Fibroblast of mammary gland (primary cell): ENCODE data around the gene TMEM9.

ENCODE experiments used
- DNase-seq: peaks from one replicate; pipeline ENCODE4 v3.0.0-alpha.2; 2010; ENCODE audit warnings: low read depth
- H3K4me3 ChIP-seq: 2 replicates; pipeline ENCODE4 v1.5.1; 2011; ENCODE audit warnings: low read depth, mild to moderate bottlenecking, low read length, moderate library complexity; ENCODE audit not compliant: control insufficient read depth
- TF ChIP-seq, protein P1 (sequence below): conservative IDR thresholded peaks from 2 replicates; pipeline ENCODE4 v1.5.1; 2011; ENCODE audit warnings: low read depth, low read length, inconsistent platforms; ENCODE audit not compliant: control insufficient read depth, insufficient read depth

TMEM9 gene

GRCh38 chr1:201094832-201095231 is 59.4 kb downstream of the TMEM9 start:
- H3K4me3 ChIP-seq: no peak overlapping the region
- DNase-seq: no peak
- TF ChIP-seq, protein P1, sequence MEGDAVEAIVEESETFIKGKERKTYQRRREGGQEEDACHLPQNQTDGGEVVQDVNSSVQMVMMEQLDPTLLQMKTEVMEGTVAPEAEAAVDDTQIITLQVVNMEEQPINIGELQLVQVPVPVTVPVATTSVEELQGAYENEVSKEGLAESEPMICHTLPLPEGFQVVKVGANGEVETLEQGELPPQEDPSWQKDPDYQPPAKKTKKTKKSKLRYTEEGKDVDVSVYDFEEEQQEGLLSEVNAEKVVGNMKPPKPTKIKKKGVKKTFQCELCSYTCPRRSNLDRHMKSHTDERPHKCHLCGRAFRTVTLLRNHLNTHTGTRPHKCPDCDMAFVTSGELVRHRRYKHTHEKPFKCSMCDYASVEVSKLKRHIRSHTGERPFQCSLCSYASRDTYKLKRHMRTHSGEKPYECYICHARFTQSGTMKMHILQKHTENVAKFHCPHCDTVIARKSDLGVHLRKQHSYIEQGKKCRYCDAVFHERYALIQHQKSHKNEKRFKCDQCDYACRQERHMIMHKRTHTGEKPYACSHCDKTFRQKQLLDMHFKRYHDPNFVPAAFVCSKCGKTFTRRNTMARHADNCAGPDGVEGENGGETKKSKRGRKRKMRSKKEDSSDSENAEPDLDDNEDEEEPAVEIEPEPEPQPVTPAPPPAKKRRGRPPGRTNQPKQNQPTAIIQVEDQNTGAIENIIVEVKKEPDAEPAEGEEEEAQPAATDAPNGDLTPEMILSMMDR: no peak

GRCh38 chr1:201093962-201094361 is 60.3 kb downstream of the TMEM9 start:
- TF ChIP-seq, protein P1: no peak
- no peak for DNase-seq
- H3K4me3 ChIP-seq: no peak overlapping the region

DNA sequence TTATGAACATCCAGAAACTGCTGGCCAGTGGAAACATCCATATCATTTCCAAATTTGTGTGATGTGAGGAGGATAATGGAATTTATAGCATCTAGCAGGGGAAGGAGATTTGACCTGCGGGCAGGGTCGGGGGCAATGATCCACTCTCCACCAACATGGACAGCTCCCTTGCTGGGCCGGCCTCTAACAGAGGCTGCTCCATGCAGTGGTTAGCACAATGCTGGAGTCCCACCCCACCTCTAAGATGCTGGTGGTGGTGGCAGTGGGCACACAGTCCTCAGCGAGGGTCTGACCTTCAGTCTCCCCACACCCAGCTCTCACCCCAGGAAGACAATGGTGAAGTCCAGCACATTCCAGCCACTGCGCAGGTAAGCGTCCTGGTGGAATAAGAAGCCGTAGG is 60.7 kb downstream of the TMEM9 start:
- DNase-seq: no peak
- TF ChIP-seq, protein P1: no peak
- no peak overlapping the region for H3K4me3 ChIP-seq

GRCh38 chr1:201092738-201093137 is 61.5 kb downstream of the TMEM9 start:
- H3K4me3 ChIP-seq: no peak overlapping the region
- DNase-seq: no peak

GRCh38 chr1:201091256-201091655 is 63.0 kb downstream of the TMEM9 start:
- no peak for DNase-seq
- TF ChIP-seq, protein P1: no peak

More at GRCh38 chr1:201092738-201093137, 61.5 kb downstream of the TMEM9 start:
- TF ChIP-seq, protein P1: no peak

DNA sequence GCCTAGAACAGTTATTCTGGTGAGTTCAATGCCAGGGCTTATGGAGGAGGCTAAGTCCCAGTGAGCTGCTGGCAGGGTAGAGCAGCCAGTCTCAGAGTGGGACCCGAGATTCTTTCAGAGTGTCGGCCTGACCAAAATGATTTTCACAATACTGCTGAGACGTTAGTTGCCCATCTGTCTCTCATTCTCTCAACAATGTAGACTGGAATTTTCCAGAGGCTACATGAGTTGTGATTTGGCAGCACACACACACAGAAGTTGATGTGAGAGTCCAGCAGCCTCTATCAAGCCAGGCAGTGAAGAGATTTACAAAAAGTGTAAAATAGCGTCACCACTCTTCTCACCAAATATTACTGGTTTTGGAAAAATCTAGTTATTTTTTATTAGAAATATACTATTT is 63.7 kb downstream of the TMEM9 start:
- TF ChIP-seq, protein P1: no peak
- DNase-seq: peak; percentile 1
- H3K4me3 ChIP-seq: no peak overlapping the region

More at GRCh38 chr1:201091256-201091655, 63.0 kb downstream of the TMEM9 start:
- no peak overlapping the region for H3K4me3 ChIP-seq

- DNase-seq: no peak
- TF ChIP-seq, protein P1: no peak
- H3K4me3 ChIP-seq: no peak overlapping the region
Measured at GRCh38 chr1:201089596-201089995, 64.7 kb downstream of the TMEM9 start.
